Neural cell (in vitro differentiated cells): ENCODE measurements around the gene ELOB. TPM values are rescaled to one million over a fixed set of nuclear protein-coding genes. Genes with fewer than 3 reads are reported as not detected.

Experiments used
- polyA plus RNA-seq: library from polyadenylated mRNA; depleted of rRNA; stranded (reverse); fragments of >200 nt; gene quantifications from 2 replicates; pipeline ENCODE4 v1.2.3, GENCODE V29; 2014
- small RNA-seq, 3 experiments: library from RNA; depleted of rRNA; stranded (forward); fragments of <200 nt; gene quantifications; one replicate each; pipeline ENCODE3, GENCODE V24; 2012

ELOB gene
- polyA plus RNA-seq, 1 donor from 2014 or later = 513 TPM

Small RNA genes lying within 50 kb of the gene (small RNA-seq; reads per million reads assigned to genes)
- gene SNORA3C = 0 to 1.4 (median 0.08) reads per million in 3 experiments

Other genes starting within 250 kb of the ELOB start
- 0.46 TPM in 1 of 2 replicates, not detected in the other for gene CEMP1, start 245.9 kb downstream of the ELOB start, polyA plus RNA-seq
- gene PDPK1, start 239.3 kb downstream of the ELOB start, polyA plus RNA-seq = 18.6 and 20.1 TPM in 2 replicates
- gene KCTD5, start 94.8 kb downstream of the ELOB start, polyA plus RNA-seq = 42.7 and 43.6 TPM in 2 replicates
- 3.0 and 5.9 TPM in 2 replicates for gene PRSS27, start 57.1 kb downstream of the ELOB start, polyA plus RNA-seq
- gene SRRM2, start 24.6 kb downstream of the ELOB start, polyA plus RNA-seq = 40.0 and 58.2 TPM in 2 replicates
- gene PRSS33, start 10.3 kb upstream of the ELOB start, polyA plus RNA-seq = not detected in 2 replicates
- gene PRSS41, start 21.2 kb upstream of the ELOB start, polyA plus RNA-seq = not detected in 2 replicates
- not detected in 2 replicates for gene PRSS21, start 40.0 kb upstream of the ELOB start, polyA plus RNA-seq
- gene ZG16B, start 53.0 kb upstream of the ELOB start, polyA plus RNA-seq = not detected in 2 replicates
- not detected in 2 replicates for gene PRSS22, start 80.9 kb upstream of the ELOB start, polyA plus RNA-seq
- 193 and 211 TPM in 2 replicates for gene FLYWCH2, start 105.9 kb upstream of the ELOB start, polyA plus RNA-seq
- gene FLYWCH1, start 134.7 kb upstream of the ELOB start, polyA plus RNA-seq = 33.0 and 41.4 TPM in 2 replicates
- gene KREMEN2, start 187.0 kb upstream of the ELOB start, polyA plus RNA-seq = 0.71 TPM in 1 of 2 replicates, not detected in the other
- gene PAQR4, start 192.1 kb upstream of the ELOB start, polyA plus RNA-seq = 47.8 and 55.8 TPM in 2 replicates
- 2.9 and 5.9 TPM in 2 replicates for gene PKMYT1, start 203.2 kb upstream of the ELOB start, polyA plus RNA-seq
- gene CLDN9, start 235.6 kb upstream of the ELOB start, polyA plus RNA-seq = not detected in 2 replicates
- gene CLDN6, start 240.9 kb upstream of the ELOB start, polyA plus RNA-seq = 1.1 TPM in 1 of 2 replicates, not detected in the other
- 2.0 and 2.3 TPM in 2 replicates for gene TNFRSF12A, start 243.1 kb upstream of the ELOB start, polyA plus RNA-seq
- gene HCFC1R1, start 246.7 kb upstream of the ELOB start, polyA plus RNA-seq = 19.0 and 23.7 TPM in 2 replicates
- gene THOC6, start 246.8 kb upstream of the ELOB start, polyA plus RNA-seq = 11.4 and 23.0 TPM in 2 replicates